Spleen (tissue), 7 donors: ENCODE measurements around the gene ZNF132.

Experiments used
- POLR2AphosphoS5 ChIP-seq, 3 donors: sonication (generic); formaldehyde crosslinking; IDR thresholded peaks; one replicate each; pipeline ENCODE4 v1.5.1; 2017; ENCODE audit warnings: antibody characterized with exemption in 3 of 3
- TF ChIP-seq, protein P1 (sequence below), 11 experiments: fragments of 200-600 bp in 7 of 11; fragments of 450-650 bp in 4 of 11; sonication (generic) in 4 of 11; IDR thresholded peaks in 8 of 11; conservative IDR thresholded peaks in 3 of 11; 1 replicate in 7 of 11; 2 replicates in 4 of 11; pipeline versions ENCODE4 v1.4.0 to v1.8.0; 2016 to 2021; ENCODE audit warnings: antibody characterized with exemption in 11 of 11, inconsistent platforms in 4 of 11, mild to moderate bottlenecking in 1 of 11
- donor health status: DM: no; HTN: no; CAD: no; lungs with moderate emphysema.
- donor health status: DM: no; HTN: no; CAD: no.
- donor health status: DM: no; HTN: no; CAD: no.

DNA sequence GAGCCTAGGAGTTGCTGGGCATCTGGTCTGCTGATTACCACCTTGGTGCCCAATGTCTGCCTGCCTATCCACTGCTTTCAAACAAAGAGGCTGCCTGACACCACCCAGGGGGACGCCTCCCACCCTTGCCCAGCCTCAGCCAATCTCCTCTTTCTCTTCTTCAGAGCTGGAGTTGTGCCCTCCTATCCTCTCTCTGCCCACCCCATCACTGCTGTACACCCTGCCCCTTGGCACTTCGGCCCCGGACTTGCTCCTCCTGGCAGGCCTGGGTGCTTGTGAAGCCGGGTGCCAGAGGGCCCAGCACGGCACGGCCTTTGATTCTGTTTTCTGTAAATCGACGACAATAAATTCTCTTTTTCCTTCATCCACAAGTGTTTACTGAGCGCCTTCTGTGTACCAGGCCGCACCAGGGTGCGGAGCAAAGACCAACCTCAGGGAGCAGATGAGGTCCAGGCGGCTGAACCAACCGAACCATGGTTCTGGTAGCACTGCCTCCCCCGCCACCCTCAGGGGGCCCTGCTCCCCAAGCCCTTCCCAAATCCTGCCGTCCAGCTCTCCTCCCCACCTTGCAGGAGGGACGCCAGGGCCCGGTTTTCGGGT lies 39.5 kb downstream of the ZNF132 start:
- no peak for TF ChIP-seq POLR2AphosphoS5 (IDR thresholded peaks at IDR 0.05)
- TF ChIP-seq, protein P1, sequence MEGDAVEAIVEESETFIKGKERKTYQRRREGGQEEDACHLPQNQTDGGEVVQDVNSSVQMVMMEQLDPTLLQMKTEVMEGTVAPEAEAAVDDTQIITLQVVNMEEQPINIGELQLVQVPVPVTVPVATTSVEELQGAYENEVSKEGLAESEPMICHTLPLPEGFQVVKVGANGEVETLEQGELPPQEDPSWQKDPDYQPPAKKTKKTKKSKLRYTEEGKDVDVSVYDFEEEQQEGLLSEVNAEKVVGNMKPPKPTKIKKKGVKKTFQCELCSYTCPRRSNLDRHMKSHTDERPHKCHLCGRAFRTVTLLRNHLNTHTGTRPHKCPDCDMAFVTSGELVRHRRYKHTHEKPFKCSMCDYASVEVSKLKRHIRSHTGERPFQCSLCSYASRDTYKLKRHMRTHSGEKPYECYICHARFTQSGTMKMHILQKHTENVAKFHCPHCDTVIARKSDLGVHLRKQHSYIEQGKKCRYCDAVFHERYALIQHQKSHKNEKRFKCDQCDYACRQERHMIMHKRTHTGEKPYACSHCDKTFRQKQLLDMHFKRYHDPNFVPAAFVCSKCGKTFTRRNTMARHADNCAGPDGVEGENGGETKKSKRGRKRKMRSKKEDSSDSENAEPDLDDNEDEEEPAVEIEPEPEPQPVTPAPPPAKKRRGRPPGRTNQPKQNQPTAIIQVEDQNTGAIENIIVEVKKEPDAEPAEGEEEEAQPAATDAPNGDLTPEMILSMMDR (IDR thresholded peaks at IDR 0.05 in 8 of 11, conservative IDR thresholded peaks at IDR 0.05 in 3 of 11) = no peak
